Effector CD4-positive, alpha-beta T cell (primary cell): ENCODE measurements around the gene NTHL1.

ENCODE experiments used
- DNase-seq: peaks from one replicate; pipeline ENCODE4 v3.0.0-alpha.2; 2020

Gene NTHL1

DNA sequence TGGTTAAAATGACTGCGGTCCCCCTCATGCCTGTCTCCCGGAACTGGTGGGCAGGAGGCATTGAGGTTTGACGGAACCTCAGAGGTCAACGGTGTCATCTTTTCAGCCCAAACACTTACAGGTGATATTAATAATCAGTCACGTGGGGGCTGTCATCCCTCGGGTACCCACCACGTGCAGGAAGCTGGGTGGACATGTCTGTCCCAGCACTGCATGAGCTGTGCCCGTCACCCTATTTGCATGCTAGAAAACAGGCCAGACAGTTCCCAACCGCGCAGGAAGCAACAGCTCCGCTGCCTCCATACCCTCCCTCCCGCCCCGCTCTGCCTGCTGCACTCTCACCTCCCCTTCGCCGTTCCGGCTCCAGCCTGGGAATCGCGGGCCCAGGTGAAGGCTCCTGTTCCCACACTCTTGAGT, 56.5 kb downstream of the NTHL1 start:
- peak; percentile 45 for DNase-seq

DNA sequence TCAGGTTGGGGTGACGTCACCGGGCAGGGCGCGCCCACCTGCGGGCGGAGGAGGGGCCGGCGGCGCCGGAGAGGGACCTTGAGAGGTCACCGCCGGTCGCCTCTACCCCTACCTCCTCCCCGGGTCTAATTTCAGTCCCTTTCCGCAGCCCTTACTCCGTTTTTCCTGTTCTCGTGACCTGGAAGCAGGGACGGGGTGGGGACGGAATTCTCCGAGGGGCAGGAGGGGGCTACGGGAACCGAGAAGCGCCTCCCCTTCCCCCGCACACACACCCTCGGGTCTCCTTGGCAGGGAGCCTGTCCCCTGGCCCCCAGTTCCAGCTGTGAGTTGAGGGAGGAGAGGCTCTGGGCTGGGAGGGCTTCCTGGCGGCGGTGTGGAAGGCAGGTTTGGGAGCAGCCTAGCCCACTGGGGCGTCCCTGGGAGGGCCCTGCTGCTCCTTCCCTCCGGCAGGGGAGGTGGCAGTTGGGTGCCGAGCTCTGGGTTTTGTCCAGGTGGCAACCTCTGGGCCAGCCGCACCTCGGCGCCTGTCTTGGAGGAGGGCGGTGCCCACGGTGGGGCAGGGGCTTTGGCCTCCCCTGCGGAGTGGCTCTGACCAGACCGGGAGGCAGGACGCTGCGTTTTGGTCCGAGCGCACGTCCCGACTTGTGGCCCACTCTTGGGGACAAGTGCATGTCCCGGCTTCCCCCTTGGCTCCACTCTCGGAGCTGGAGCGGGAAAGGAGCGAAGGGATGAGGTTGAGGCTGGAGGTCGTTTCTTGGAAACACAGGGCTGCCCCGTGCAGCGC, 57.1 kb downstream of the NTHL1 start:
- no peak for DNase-seq

DNA sequence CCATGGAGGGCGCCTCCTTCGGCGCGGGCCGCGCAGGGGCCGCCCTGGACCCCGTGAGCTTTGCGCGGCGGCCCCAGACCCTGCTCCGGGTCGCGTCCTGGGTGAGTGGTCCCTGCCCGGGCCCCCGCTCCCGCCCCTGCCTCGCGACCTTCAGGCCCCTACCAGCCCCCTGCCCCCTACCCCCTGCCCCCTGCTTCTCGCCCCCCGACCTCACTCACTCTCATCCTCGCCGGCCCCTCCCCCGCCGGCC, 57.6 kb downstream of the NTHL1 start:
- no peak for DNase-seq
